HTERT RPE-1 (cell line): ENCODE measurements around the gene EVL.
"Not testable (repeated sequence)": the region's sequence is repeated elsewhere in the genome, so short reads cannot be mapped to it uniquely, and the experiment has no call there.

Experiments
- in situ Hi-C: fragments of 300-500 bp; cut with MboI; formaldehyde crosslinking; loops from 4 replicates; pipeline ENCODE4 v1.14.3; 2020; ENCODE audit warnings: low sequenced_read_pairs

The EVL gene

DNA sequence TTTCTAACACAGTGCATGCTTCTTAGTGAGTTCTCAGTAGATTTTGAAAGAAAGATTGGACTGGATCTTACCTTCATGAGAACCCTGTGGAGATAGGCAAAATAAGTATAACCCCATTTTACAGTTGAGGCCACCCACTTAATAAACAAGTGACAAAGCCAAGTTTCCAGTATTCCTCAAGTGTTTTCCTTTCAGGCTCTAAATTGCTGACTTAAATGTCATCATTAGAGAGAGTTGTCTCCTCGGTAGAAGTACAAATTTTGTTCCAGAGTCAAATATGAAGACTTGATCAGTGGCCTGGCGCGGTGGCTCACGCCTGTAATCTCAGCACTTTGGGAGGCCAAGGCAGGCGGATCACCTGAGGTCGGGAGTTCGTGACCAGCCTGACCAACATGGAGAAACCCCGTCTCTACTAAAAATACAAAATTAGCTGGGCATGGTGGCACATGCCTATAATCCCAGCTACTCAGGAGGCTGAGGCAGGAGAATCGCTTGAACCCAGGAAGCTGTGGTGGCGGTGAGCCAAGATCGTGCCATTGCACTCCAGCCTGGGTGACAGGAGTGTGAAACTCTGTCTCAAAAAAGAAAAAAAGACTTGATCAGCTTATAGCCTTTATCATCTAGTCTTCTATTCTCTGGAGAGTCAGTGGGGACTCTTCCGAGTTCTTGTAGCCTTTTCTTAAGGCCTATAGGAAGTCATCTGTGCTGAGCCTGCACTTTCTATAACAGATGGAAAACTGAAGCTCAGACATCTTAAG is 708 bp upstream of the EVL start:
- in situ Hi-C loops, result not testable (repeated sequence)

GRCh38 chr14:100065942-100066574 is 836 bp downstream of the EVL start:
- in situ Hi-C loops, result no loop called here

DNA sequence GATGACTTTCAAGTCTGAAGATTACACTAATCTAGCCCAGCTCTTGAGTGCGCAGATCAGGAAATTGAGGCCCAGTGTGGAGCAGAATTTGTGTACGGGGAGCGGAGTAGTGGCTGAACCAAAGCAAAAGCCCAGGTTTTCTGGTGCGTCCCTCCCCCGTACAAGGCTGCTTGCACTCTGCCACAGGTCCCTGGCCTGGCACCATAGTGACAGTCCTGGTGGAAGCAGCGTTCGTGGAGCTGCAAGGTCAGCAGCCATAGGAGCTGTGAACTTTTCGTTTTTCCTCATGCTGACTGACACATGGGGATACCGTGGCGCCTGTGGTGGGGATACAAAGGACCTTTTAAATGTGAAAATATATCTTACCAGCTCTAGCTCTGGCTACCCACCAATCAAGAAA is 1.7 kb downstream of the EVL start:
- in situ Hi-C loops, result no loop called here

- in situ Hi-C loops, result no loop called here
Observed at GRCh38 chr14:100067481-100067880, 2.3 kb downstream of the EVL start.

GRCh38 chr14:100067971-100068959 is 3.0 kb downstream of the EVL start:
- in situ Hi-C loops, result no loop called here

DNA sequence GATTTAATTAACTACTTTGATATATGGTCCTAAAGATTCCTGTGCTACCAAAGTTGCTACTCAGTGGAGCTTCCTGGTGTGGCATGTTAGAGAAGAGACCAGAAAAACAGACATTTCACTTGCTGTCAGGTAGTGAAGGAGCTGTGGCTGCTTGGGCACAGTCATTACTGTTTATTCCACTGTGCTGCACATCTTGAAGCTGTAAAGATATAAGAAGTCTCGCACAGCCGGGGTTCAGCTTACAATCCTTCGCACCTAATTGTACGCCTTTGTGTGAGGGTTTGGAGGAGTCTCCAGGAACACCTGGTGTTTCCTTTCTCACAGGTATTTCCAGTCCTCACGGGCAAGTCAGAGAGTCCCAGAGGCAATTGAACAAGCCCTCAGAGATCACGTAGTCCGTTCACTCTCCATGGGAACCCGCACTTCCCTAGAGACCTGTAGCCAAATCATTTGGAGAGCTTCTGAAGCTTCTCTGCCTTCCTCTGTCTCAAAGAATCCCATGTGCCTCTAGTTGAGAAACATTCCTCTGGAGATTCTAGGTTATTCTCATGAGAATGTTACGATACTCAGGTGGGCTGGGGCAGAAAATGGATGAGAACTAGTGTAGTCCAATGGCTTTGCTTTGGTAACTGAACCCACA is 4.1 kb downstream of the EVL start:
- in situ Hi-C loops, result no loop called here

DNA sequence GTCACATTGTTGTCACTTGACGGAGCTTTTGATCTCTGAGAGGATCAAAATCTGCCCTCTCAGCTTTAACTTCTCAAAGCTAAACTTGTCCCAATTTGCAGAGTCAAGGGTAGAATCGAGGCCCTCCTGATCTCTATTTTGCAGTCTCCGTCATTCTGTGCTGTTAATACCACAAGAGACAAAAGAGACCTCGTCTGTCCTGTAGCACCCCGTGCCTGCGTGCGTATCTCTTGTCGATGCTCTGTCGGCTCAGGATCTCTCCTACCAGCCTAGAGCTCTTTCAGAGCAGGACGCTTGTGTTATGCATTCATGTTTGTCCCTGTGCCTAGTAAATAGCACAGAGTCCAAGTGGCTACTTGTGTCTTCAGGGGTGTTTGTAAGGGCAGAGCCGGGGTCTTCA is 5.1 kb downstream of the EVL start:
- in situ Hi-C loops, result no loop called here

- in situ Hi-C loops, result no loop called here
Observed at GRCh38 chr14:100071545-100071944, 6.3 kb downstream of the EVL start.

DNA sequence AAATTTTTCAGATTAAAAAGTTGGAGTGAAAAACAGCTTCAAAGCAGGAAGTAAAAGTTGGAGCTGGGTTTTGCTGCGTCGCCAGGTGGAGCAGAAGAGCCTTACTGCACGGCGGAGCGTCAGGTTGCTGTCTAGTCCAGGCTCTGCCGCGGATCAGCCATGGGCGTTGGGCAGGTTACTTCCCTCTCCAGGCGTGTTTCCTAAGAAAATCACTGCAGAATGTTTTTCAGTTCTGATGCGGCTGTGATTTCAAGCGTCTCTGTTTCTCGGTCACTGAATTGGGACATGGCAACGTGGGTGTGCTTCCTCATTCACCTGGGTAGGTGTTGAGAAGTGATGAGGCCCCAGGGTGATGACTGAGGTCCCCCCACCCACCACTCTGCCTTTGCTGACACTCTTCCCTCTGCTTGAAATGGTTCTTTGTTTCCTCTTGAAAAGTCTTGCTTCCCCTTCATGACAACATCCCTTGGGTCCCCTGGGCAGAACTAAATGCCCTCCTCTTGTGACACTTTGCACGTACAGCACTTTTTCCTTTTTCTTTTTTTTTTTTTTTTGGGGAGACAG is 7.6 kb downstream of the EVL start:
- in situ Hi-C loops, result no loop called here

GRCh38 chr14:100073576-100074430 is 8.6 kb downstream of the EVL start:
- in situ Hi-C loops, result no loop called here

DNA sequence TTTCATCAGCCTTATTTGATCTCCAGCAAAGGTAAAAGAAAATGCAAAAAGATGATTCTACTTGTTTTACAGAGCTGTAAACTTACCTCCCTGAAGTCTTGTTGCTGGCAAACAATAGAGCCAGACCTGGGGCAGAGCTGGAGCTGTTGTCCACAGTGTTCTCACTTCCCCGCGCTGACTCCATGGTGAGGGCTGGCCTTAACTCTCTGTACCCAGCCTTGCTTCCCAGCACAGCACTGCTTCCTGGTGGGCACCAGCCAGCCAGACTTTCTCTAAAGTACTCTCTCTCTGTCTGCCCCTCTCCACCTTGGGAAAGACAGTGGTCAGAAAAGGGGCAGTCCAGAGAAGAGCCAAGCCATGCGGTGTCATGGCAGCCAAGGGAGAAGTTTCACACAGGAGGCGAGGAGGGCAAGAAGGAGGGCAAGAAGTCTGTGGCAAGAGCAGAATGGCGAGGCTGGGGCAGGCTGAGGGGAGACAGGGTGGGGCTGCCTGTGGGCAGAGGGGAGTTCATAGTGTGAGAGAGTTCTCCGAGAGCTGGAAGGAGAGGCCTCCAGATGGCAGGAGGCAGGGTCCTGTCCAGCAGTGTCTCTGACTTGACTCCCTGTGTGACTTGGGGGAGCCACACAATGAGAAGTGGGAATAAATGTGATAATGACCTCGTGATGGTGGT is 9.3 kb downstream of the EVL start:
- in situ Hi-C loops, result no loop called here

DNA sequence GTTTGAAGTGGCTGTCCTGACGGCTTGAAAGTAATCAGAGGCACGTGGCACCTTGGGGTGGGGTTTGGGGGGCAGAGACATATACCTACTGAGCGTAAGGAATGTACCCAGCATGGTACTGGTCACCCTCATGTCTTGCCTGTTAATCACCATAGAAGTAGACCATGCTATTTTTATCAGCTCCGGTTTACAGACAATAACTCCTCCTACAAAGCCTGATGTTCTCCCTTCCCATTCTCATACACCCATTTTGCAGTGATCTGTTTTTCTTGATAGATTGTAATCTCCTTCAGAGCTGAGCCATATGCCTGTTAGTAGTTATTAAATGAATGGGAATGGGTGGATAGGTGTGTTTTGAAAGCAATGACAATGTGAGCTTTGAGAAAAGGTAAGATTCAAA is 10.5 kb downstream of the EVL start:
- in situ Hi-C loops, result no loop called here

DNA sequence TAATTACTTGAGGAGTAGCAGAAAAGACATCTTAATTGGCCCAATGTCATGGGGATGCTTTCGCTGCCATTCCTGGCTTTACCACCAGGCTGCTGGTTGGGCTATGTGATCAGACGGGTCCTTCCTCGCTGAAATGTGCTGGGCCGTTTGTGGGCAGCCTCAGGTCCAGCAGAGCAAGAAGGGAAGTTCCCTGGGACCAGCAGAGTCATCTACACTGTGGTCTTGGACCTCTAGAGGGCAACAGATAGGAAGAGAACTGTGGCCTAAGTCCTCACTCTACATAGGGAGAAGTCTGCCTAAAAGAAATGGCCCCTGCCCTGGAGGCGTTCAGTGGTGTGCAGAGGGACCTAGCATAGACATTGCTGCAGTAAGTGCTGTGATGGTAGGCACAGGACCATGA is 10.9 kb downstream of the EVL start:
- in situ Hi-C loops, result no loop called here

GRCh38 chr14:100076606-100077005 is 11.4 kb downstream of the EVL start:
- in situ Hi-C loops, result no loop called here

- in situ Hi-C loops, result no loop called here
Observed at GRCh38 chr14:100077441-100077840, 12.2 kb downstream of the EVL start.

DNA sequence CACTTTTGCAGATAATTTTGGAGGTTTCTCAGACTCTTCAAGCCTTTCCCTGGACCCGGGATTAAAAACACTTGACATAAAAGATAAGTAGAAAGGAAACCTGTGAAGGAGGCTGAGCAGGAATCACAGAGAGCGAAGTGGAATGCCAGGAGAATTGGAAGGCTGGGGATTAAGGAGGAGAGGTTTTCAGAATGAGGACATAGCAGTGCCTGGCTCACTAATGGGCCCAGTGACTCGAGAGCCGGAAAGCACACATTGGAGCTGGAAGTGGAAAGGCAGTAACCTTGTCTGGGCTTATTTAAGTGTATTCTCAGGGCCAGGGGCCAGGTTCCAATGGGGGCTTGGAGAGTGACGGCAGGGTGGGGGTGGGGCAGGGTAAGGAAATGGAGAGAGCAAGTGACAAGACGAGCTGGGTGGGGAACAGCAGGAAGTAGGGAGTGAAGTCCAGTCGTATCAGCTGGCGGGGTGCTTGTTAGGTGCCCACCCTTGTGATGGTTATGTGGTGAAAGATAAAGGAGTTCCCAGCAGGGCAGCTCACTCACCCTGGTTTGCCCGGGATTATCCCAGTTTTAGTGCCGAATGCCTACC is 13.1 kb downstream of the EVL start:
- in situ Hi-C loops, result no loop called here

DNA sequence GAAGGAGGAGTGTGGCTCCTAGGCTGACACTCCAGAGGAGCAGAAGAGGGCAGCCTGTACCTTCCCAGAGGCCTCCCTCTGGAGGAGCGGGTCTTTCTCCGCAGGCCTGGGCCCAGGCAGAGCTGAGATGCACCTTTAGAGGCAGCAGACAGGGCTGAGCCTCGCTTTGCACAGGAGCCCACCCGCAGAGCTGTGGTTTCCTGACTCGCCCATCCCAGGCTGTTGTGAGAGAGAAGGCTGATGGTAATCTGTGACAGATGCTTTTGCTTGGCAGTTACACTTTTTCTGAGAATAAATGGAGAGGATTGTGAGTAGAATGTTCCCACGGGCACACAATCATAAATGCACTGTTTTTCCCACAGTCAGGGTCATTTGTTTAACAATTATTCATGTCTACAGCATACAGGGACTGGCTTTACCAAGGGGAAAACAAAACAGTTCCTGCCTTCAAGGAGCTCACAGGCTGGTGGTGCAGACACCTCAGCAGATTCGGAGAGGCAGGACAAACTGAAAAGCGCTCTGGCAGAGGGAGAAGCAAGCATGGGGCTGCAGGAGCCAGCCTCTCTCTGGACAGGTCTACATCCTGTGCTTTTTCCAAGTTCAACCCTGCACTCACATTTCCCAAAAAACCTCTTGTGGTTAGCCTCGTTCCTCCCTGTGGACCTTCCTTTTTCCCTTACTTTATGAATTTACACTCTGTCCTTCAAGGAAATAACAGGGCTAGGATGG is 13.9 kb downstream of the EVL start:
- in situ Hi-C loops, result no loop called here

GRCh38 chr14:100079726-100080005 is 14.4 kb downstream of the EVL start:
- in situ Hi-C loops, result no loop called here
